ENCODE data around the gene IL17D. TPM values are rescaled to one million over a fixed set of nuclear protein-coding genes. Genes with fewer than 3 reads are reported as not detected.

Gene IL17D
- total RNA-seq, 1 donor from 2014 or later, result 8.6 TPM

DNA sequence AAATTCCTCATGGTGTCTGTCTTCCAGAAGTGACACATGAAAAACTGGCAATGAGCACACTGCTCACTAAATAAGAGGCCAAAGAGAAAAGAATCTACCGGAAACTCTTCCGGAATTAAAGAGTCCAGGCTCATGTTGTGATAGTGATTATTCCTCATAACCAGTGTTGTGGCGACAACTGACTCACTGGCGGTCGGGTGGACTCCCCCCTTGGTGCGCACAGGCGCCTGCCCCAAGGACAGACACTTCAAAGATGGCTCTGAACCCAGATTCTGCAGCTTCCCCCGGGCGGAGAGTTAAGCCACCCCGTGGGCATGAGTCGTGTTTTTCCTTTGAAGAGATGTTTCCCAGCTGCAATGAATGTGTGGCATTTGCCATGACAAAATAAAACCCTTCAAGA is 10.3 kb downstream of the IL17D start:
- no peaks in the 10 kb centered on the region for H3K36me3 Mint-ChIP-seq (ENCODE audit: unreplicated experiment)
- no peak for DNase-seq (ENCODE audit: extremely low spot score, unreplicated experiment)
- H3K4me1 Mint-ChIP-seq (ENCODE audit: unreplicated experiment), result peaks cover 50% of the 10 kb centered on the region
- TF ChIP-seq, protein P1, sequence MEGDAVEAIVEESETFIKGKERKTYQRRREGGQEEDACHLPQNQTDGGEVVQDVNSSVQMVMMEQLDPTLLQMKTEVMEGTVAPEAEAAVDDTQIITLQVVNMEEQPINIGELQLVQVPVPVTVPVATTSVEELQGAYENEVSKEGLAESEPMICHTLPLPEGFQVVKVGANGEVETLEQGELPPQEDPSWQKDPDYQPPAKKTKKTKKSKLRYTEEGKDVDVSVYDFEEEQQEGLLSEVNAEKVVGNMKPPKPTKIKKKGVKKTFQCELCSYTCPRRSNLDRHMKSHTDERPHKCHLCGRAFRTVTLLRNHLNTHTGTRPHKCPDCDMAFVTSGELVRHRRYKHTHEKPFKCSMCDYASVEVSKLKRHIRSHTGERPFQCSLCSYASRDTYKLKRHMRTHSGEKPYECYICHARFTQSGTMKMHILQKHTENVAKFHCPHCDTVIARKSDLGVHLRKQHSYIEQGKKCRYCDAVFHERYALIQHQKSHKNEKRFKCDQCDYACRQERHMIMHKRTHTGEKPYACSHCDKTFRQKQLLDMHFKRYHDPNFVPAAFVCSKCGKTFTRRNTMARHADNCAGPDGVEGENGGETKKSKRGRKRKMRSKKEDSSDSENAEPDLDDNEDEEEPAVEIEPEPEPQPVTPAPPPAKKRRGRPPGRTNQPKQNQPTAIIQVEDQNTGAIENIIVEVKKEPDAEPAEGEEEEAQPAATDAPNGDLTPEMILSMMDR (IDR thresholded peaks at IDR 0.05), result no peak
- no peak overlapping the region for H3K4me3 Mint-ChIP-seq (ENCODE audit: unreplicated experiment)
- peak overlapping the region; percentile 81 for H3K27ac Mint-ChIP-seq (ENCODE audit: unreplicated experiment)
- no peaks in the 10 kb centered on the region for H3K9me3 Mint-ChIP-seq (ENCODE audit: unreplicated experiment)
- H3K27me3 Mint-ChIP-seq (ENCODE audit: unreplicated experiment), result no peaks in the 10 kb centered on the region

DNA sequence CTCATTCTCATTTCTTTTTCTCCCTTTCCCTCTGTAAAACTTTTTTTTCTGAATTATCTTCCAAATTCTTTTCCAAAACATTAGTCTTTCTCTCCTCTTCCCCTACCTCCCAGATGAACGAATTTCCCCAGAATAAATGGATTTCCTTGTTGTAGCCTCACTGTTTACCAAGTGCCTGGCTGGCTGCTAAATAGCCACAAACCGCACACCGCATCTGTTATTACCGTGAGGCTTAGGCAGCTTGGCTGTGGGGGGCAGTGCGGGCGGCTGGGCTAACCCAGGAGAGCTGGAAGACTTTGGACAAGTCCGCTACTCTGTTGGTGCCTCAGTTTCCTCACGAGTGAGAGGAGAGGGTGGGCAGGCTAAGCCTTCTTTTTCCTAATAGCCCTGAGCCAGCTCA is 10.7 kb downstream of the IL17D start:
- Mint-ChIP-seq H3K36me3 (ENCODE audit: unreplicated experiment) (no peaks in the 10 kb centered on the region), H3K27ac (ENCODE audit: unreplicated experiment) (peak overlapping the region; percentile 81), H3K27me3 (ENCODE audit: unreplicated experiment) (no peaks in the 10 kb centered on the region), H3K4me3 (ENCODE audit: unreplicated experiment) (no peak overlapping the region), H3K9me3 (ENCODE audit: unreplicated experiment) (no peaks in the 10 kb centered on the region), H3K4me1 (ENCODE audit: unreplicated experiment) (peaks cover 46% of the 10 kb centered on the region)
- TF ChIP-seq, protein P1 (IDR thresholded peaks at IDR 0.05), result no peak
- no peak for DNase-seq (ENCODE audit: extremely low spot score, unreplicated experiment)

DNA sequence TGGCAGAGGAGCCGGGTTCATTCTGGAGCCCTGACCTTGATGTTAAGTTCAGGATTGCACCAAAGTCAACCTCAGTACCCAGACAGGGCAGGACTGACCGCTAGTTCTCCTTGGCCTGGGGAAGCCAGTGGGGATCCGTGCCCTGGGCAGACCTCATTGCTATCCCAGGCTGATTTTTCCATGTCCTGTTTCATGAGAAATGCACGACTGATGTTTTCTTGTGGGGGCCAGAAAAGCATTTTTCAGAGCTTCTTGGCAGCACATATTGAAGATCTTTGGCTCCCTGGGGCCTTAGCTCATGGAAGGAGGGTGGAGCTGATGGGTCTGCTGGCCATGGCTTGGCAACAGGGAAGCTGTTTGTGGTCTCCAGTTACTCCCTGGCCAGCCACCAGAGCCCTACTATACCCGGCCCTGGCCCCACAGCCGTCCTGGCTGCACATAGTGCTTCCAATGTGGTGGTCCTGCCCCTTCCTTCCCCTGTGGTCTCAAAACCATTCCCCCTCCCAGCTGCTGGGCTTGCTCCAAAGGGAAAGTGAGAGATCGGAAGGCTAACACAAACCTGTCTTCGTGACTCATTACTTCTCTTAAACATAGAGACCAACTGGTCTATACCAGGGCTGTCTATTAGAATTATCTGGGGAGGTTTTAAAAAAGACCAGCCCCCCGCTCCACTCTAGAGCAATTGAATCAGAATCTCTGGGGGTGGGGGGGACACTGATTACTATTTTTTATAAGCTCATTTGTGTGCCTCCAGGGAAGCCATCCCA is 11.2 kb downstream of the IL17D start:
- Mint-ChIP-seq H3K9me3 (ENCODE audit: unreplicated experiment) (no peaks in the 10 kb centered on the region), H3K36me3 (ENCODE audit: unreplicated experiment) (no peaks in the 10 kb centered on the region), H3K27me3 (ENCODE audit: unreplicated experiment) (no peaks in the 10 kb centered on the region), H3K4me1 (ENCODE audit: unreplicated experiment) (peaks cover 40% of the 10 kb centered on the region), H3K27ac (ENCODE audit: unreplicated experiment) (peak overlapping the region; percentile 81), H3K4me3 (ENCODE audit: unreplicated experiment) (no peak overlapping the region)
- TF ChIP-seq, protein P1 (IDR thresholded peaks at IDR 0.05), result no peak
- DNase-seq (ENCODE audit: extremely low spot score, unreplicated experiment), result no peak

DNA sequence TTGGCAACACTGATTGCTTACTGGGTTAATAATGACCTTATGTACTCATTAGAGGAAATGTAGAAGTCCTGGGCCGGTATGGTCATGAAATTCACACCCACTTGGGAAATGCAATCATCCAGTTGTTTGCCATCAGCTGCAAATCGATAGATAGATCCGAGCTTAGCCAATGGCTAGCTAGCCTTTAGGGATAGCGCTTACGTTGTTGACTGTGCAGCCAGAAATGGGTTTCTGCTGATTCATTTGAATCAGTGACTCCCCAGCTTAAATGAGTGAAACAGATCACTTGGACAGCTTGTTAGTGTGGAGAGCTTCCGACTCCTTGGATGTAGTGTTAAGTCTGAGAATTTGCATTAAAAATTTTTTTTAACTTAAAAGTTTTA is 11.8 kb downstream of the IL17D start:
- Mint-ChIP-seq H3K9me3 (ENCODE audit: unreplicated experiment) (no peaks in the 10 kb centered on the region), H3K36me3 (ENCODE audit: unreplicated experiment) (no peaks in the 10 kb centered on the region), H3K27me3 (ENCODE audit: unreplicated experiment) (no peaks in the 10 kb centered on the region), H3K27ac (ENCODE audit: unreplicated experiment) (peak overlapping the region; percentile 81), H3K4me3 (ENCODE audit: unreplicated experiment) (no peak overlapping the region), H3K4me1 (ENCODE audit: unreplicated experiment) (peaks cover 39% of the 10 kb centered on the region)
- TF ChIP-seq, protein P1 (IDR thresholded peaks at IDR 0.05), result no peak
- DNase-seq (ENCODE audit: extremely low spot score, unreplicated experiment), result no peak

DNA sequence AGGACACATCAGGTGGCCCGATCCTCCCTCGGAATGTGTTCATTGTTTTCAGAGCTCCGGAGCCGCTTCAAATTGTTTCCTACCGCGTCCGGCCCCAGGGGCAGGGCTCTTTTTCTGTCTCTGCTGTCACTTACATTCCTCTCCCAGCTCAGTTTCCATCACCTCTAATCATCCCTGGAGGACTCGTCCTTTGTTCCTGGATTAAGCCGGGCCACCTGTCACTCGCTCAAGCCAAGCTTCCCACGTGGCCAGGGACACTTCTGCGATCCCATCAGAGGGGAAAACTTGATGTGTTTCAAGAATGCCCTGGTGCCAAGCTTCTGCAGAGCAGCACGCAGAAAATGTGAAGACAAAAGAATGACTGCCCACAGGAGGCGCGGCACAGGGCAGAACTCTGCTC is 13.5 kb downstream of the IL17D start:
- Mint-ChIP-seq H3K4me3 (ENCODE audit: unreplicated experiment) (no peak overlapping the region), H3K27me3 (ENCODE audit: unreplicated experiment) (no peaks in the 10 kb centered on the region), H3K27ac (ENCODE audit: unreplicated experiment) (no peak overlapping the region), H3K9me3 (ENCODE audit: unreplicated experiment) (no peaks in the 10 kb centered on the region), H3K4me1 (ENCODE audit: unreplicated experiment) (peaks cover 41% of the 10 kb centered on the region), H3K36me3 (ENCODE audit: unreplicated experiment) (no peaks in the 10 kb centered on the region)
- no peak for DNase-seq (ENCODE audit: extremely low spot score, unreplicated experiment)
- TF ChIP-seq, protein P1 (IDR thresholded peaks at IDR 0.05), result no peak
